ENCODE results near the gene UBE2QL1. TPM values are rescaled to one million over a fixed set of nuclear protein-coding genes. Genes with fewer than 3 reads are reported as not detected.

UBE2QL1 gene
- total RNA-seq, 1 donor from 2014 or later = 2.9 TPM

GRCh38 chr5:6478793-6479192 lies 30.1 kb downstream of the UBE2QL1 start:
- H3K4me3 Mint-ChIP-seq (ENCODE audit: low read depth) = no peak overlapping the region
- H3K9me3 Mint-ChIP-seq (ENCODE audit: low read depth) = no peaks in the 10 kb centered on the region

GRCh38 chr5:6480133-6481051 lies 31.7 kb downstream of the UBE2QL1 start:
- Mint-ChIP-seq H3K36me3 (ENCODE audit: insufficient read depth) (no peaks in the 10 kb centered on the region), H3K9me3 (ENCODE audit: low read depth) (no peaks in the 10 kb centered on the region), H3K27ac (no peak overlapping the region), H3K4me1 (ENCODE audit: low read depth) (peaks cover 1% of the 10 kb centered on the region), H3K27me3 (peaks cover 5% of the 10 kb centered on the region), H3K4me3 (ENCODE audit: low read depth) (no peak overlapping the region)
- no peak for TF ChIP-seq CTCF (IDR thresholded peaks at IDR 0.05; ENCODE audit: unreplicated experiment)
- DNase-seq (ENCODE audit: low spot score, unreplicated experiment) = no peak

More at GRCh38 chr5:6478793-6479192, 30.1 kb downstream of the UBE2QL1 start:
- Mint-ChIP-seq H3K36me3 (ENCODE audit: insufficient read depth) (no peaks in the 10 kb centered on the region), H3K27ac (no peak overlapping the region), H3K27me3 (peaks cover 2% of the 10 kb centered on the region), H3K4me1 (ENCODE audit: low read depth) (peaks cover 1% of the 10 kb centered on the region)
- TF ChIP-seq CTCF (IDR thresholded peaks at IDR 0.05; ENCODE audit: unreplicated experiment) = no peak
- no peak for DNase-seq (ENCODE audit: low spot score, unreplicated experiment)

GRCh38 chr5:6482735-6483134 lies 34.1 kb downstream of the UBE2QL1 start:
- no peak overlapping the region for H3K27ac Mint-ChIP-seq
- no peak for TF ChIP-seq CTCF (IDR thresholded peaks at IDR 0.05; ENCODE audit: unreplicated experiment)
- peaks cover 8% of the 10 kb centered on the region for H3K27me3 Mint-ChIP-seq
- H3K9me3 Mint-ChIP-seq (ENCODE audit: low read depth) = no peaks in the 10 kb centered on the region
- no peak overlapping the region for H3K4me3 Mint-ChIP-seq (ENCODE audit: low read depth)
- DNase-seq (ENCODE audit: low spot score, unreplicated experiment) = no peak
- no peaks in the 10 kb centered on the region for H3K36me3 Mint-ChIP-seq (ENCODE audit: insufficient read depth)
- peaks cover 3% of the 10 kb centered on the region for H3K4me1 Mint-ChIP-seq (ENCODE audit: low read depth)

GRCh38 chr5:6483880-6484382 lies 35.3 kb downstream of the UBE2QL1 start:
- peaks cover 5% of the 10 kb centered on the region for H3K4me1 Mint-ChIP-seq (ENCODE audit: low read depth)
- peaks cover 8% of the 10 kb centered on the region for H3K27me3 Mint-ChIP-seq
- H3K9me3 Mint-ChIP-seq (ENCODE audit: low read depth) = no peaks in the 10 kb centered on the region
- no peak overlapping the region for H3K4me3 Mint-ChIP-seq (ENCODE audit: low read depth)
- TF ChIP-seq CTCF (IDR thresholded peaks at IDR 0.05; ENCODE audit: unreplicated experiment) = no peak
- no peaks in the 10 kb centered on the region for H3K36me3 Mint-ChIP-seq (ENCODE audit: insufficient read depth)
- no peak for DNase-seq (ENCODE audit: low spot score, unreplicated experiment)
- H3K27ac Mint-ChIP-seq = no peak overlapping the region

- DNase-seq (ENCODE audit: low spot score, unreplicated experiment) = no peak
- Mint-ChIP-seq H3K4me3 (ENCODE audit: low read depth) (no peak overlapping the region), H3K9me3 (ENCODE audit: low read depth) (no peaks in the 10 kb centered on the region), H3K36me3 (ENCODE audit: insufficient read depth) (no peaks in the 10 kb centered on the region), H3K27me3 (peaks cover 6% of the 10 kb centered on the region), H3K27ac (no peak overlapping the region), H3K4me1 (ENCODE audit: low read depth) (peaks cover 5% of the 10 kb centered on the region)
- no peak for TF ChIP-seq CTCF (IDR thresholded peaks at IDR 0.05; ENCODE audit: unreplicated experiment)
These were observed 35.8 kb downstream of the UBE2QL1 start for GRCh38 chr5:6484446-6484845.

Measured in progenitor cell of endocrine pancreas (in vitro differentiated cells).